Chondrocyte (in vitro differentiated cells): ENCODE data around the gene TMEM263. TPM values are rescaled to one million over a fixed set of nuclear protein-coding genes. Genes with fewer than 3 reads are reported as not detected.

ENCODE experiments used
- DNase-seq: peaks from one replicate; pipeline ENCODE4 v3.0.0; 2021; ENCODE audit warnings: mixed read lengths, low spot score
- H3K27ac Mint-ChIP-seq: one replicate; pipeline ENCODE4 v1.8.0; 2021; ENCODE audit warnings: mild to moderate bottlenecking, moderate library complexity, mixed read lengths; ENCODE audit not compliant: unreplicated experiment
- H3K27me3 Mint-ChIP-seq: 2 replicates; pipeline ENCODE4 v1.8.0; 2021; ENCODE audit warnings: low read depth, mixed read lengths
- H3K36me3 Mint-ChIP-seq: 2 replicates; pipeline ENCODE4 v1.8.0; 2021; ENCODE audit warnings: low read depth, mixed read lengths
- H3K4me1 Mint-ChIP-seq: 2 replicates; pipeline ENCODE4 v1.8.0; 2021; ENCODE audit warnings: low read depth, mild to moderate bottlenecking, mixed read lengths
- H3K4me3 Mint-ChIP-seq: one replicate; pipeline ENCODE4 v1.8.0; 2021; ENCODE audit warnings: mild to moderate bottlenecking, moderate library complexity, mixed read lengths; ENCODE audit not compliant: unreplicated experiment
- H3K9me3 Mint-ChIP-seq: 2 replicates; pipeline ENCODE4 v1.8.0; 2021; ENCODE audit warnings: low read depth, mixed read lengths
- total RNA-seq: library from RNA; stranded (reverse); gene quantifications from 3 replicates; pipeline ENCODE4 v1.2.1, GENCODE V29; 2021
- TF ChIP-seq, protein P1 (sequence below): fragments of 200-600 bp; sonication (generic); IDR thresholded peaks from 2 replicates; pipeline ENCODE4 v1.5.0; 2021; ENCODE audit warnings: antibody characterized with exemption, mild to moderate bottlenecking, moderate library complexity

The TMEM263 gene
- total RNA-seq, 1 donor from 2014 or later = 135 TPM

GRCh38 chr12:107014055-107014454 lies 58.3 kb downstream of the TMEM263 start:
- no peak for DNase-seq
- TF ChIP-seq, protein P1, sequence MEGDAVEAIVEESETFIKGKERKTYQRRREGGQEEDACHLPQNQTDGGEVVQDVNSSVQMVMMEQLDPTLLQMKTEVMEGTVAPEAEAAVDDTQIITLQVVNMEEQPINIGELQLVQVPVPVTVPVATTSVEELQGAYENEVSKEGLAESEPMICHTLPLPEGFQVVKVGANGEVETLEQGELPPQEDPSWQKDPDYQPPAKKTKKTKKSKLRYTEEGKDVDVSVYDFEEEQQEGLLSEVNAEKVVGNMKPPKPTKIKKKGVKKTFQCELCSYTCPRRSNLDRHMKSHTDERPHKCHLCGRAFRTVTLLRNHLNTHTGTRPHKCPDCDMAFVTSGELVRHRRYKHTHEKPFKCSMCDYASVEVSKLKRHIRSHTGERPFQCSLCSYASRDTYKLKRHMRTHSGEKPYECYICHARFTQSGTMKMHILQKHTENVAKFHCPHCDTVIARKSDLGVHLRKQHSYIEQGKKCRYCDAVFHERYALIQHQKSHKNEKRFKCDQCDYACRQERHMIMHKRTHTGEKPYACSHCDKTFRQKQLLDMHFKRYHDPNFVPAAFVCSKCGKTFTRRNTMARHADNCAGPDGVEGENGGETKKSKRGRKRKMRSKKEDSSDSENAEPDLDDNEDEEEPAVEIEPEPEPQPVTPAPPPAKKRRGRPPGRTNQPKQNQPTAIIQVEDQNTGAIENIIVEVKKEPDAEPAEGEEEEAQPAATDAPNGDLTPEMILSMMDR = peak; percentile 28
- H3K4me1 Mint-ChIP-seq = peaks cover 3% of the 10 kb centered on the region
- H3K4me3 Mint-ChIP-seq = no peak overlapping the region
- H3K27ac Mint-ChIP-seq = no peak overlapping the region
- H3K27me3 Mint-ChIP-seq = no peaks in the 10 kb centered on the region
- peaks cover 8% of the 10 kb centered on the region for H3K36me3 Mint-ChIP-seq
- H3K9me3 Mint-ChIP-seq = peaks cover 2% of the 10 kb centered on the region

GRCh38 chr12:107017042-107017441 lies 61.3 kb downstream of the TMEM263 start:
- Mint-ChIP-seq H3K36me3 (peaks cover 9% of the 10 kb centered on the region), H3K9me3 (no peaks in the 10 kb centered on the region), H3K4me1 (peaks cover 3% of the 10 kb centered on the region), H3K27me3 (no peaks in the 10 kb centered on the region), H3K4me3 (no peak overlapping the region), H3K27ac (no peak overlapping the region)
- DNase-seq = no peak
- TF ChIP-seq, protein P1 = no peak

DNA sequence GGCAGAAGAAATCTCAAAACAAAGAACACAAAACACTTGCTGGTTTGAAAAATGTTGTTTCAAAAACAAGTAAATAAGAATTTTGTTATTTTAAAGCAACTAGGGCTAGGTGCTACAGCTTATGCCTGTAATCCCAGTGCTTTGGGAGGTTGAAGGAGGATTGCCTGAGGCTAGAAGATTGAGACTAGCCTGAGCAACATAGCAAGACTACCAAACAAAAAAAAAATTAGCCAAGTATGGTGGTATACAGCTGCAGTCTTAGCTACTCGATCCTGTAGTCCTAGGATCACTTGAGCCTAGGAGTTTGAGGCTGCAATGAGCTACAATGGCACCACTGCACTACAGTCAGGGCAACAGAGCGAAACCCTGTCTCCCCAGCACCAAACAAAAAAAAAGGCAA lies 63.8 kb downstream of the TMEM263 start:
- H3K9me3 Mint-ChIP-seq = no peaks in the 10 kb centered on the region
- no peaks in the 10 kb centered on the region for H3K27me3 Mint-ChIP-seq
- peaks cover 5% of the 10 kb centered on the region for H3K36me3 Mint-ChIP-seq
- peaks cover 3% of the 10 kb centered on the region for H3K4me1 Mint-ChIP-seq
- TF ChIP-seq, protein P1 = no peak
- no peak overlapping the region for H3K27ac Mint-ChIP-seq
- H3K4me3 Mint-ChIP-seq = no peak overlapping the region
- DNase-seq = no peak

Other genes starting within 250 kb of the TMEM263 start
- gene RIC8B, start 181.2 kb upstream of the TMEM263 start, total RNA-seq = 12.3 to 20.4 TPM (median 14.2 TPM) in 3 replicates
- gene MTERF2, start 31.2 kb downstream of the TMEM263 start, total RNA-seq = 7.0 to 12.3 TPM (median 7.5 TPM) in 3 replicates
- gene CRY1, start 137.6 kb downstream of the TMEM263 start, total RNA-seq = 16.8 to 21.2 TPM (median 20.8 TPM) in 3 replicates